MM.1S (cell line): Measurements from ENCODE around the gene ERVK3-1.

Experiments used
- DNase-seq: peaks from one replicate; pipeline ENCODE4 v3.0.0-alpha.2; 2015
- H2AFZ ChIP-seq: fragments of 300-600 bp; sonication (generic); 2 replicates; pipeline ENCODE4 v1.6.0; 2016; ENCODE audit warnings: antibody characterized with exemption, low read length
- H3F3A ChIP-seq: fragments of 300-600 bp; sonication (generic); 2 replicates; pipeline ENCODE4 v1.6.1; 2016; ENCODE audit warnings: mild to moderate bottlenecking, antibody characterized with exemption, low read length, moderate library complexity, mixed read lengths; ENCODE audit not compliant: insufficient read depth
- H3K27ac ChIP-seq: fragments of 300-600 bp; sonication (generic); 2 replicates; pipeline ENCODE4 v1.5.1; 2016; ENCODE audit warnings: mild to moderate bottlenecking, low read length
- H3K27me3 ChIP-seq: fragments of 300-600 bp; sonication (generic); replicated peaks from 2 replicates; pipeline ENCODE4 v1.6.0; 2016; ENCODE audit warnings: low read length; ENCODE audit not compliant: insufficient read depth
- H3K36me3 ChIP-seq: fragments of 300-600 bp; sonication (generic); replicated peaks from 2 replicates; pipeline ENCODE4 v1.6.1; 2016; ENCODE audit warnings: mild to moderate bottlenecking, low read length, mixed read lengths; ENCODE audit not compliant: insufficient read depth
- H3K4me1 ChIP-seq: fragments of 300-600 bp; sonication (generic); 2 replicates; pipeline ENCODE4 v1.6.1; 2016; ENCODE audit warnings: low read length, mixed read lengths
- H3K4me2 ChIP-seq: fragments of 300-600 bp; sonication (generic); 2 replicates; pipeline ENCODE4 v1.6.0; 2016; ENCODE audit warnings: low read depth, low read length
- H3K4me3 ChIP-seq: fragments of 300-600 bp; sonication (generic); 2 replicates; pipeline ENCODE4 v1.5.1; 2016; ENCODE audit warnings: low read length, mixed read lengths
- H3K79me2 ChIP-seq: fragments of 300-600 bp; sonication (generic); 2 replicates; pipeline ENCODE4 v1.6.1; 2016; ENCODE audit warnings: mixed run types, low read length, mixed read lengths
- H3K9ac ChIP-seq: fragments of 300-600 bp; sonication (generic); 2 replicates; pipeline ENCODE4 v1.6.1; 2016; ENCODE audit warnings: low read length, mixed read lengths
- H3K9me2 ChIP-seq: fragments of 300-600 bp; sonication (generic); replicated peaks from 2 replicates; pipeline ENCODE4 v1.6.1; 2016; ENCODE audit warnings: mild to moderate bottlenecking, low read length, mixed read lengths; ENCODE audit not compliant: insufficient read depth
- H3K9me3 ChIP-seq: fragments of 300-600 bp; sonication (generic); replicated peaks from 2 replicates; pipeline ENCODE4 v1.6.1; 2016; ENCODE audit warnings: mild to moderate bottlenecking, low read length, mixed read lengths; ENCODE audit not compliant: insufficient read depth
- H4K20me1 ChIP-seq: fragments of 300-600 bp; sonication (generic); 2 replicates; pipeline ENCODE4 v1.6.1; 2016; ENCODE audit warnings: mild to moderate bottlenecking, low read length, moderate library complexity, mixed read lengths; ENCODE audit not compliant: insufficient read depth
- EZH2 ChIP-seq: fragments of 300-600 bp; sonication (generic); optimal IDR thresholded peaks from 2 replicates; pipeline ENCODE3; 2017; ENCODE audit warnings: low read depth, mild to moderate bottlenecking, antibody characterized with exemption, low read length, mixed read lengths
- EZH2phosphoT487 ChIP-seq: fragments of 300-600 bp; sonication (generic); IDR thresholded peaks from 2 replicates; pipeline ENCODE4 v1.6.1; 2018; ENCODE audit warnings: antibody characterized with exemption, low read length
- TF ChIP-seq, protein P1 (sequence below): fragments of 300-600 bp; sonication (generic); IDR thresholded peaks from 2 replicates; pipeline ENCODE4 v1.5.1; 2016; ENCODE audit warnings: antibody characterized with exemption, low read length, mixed read lengths

ERVK3-1 gene

GRCh38 chr19:58304255-58304654 lies 922 bp upstream of the ERVK3-1 start:
- Histone ChIP-seq H4K20me1 (no peaks in the 10 kb centered on the region), H3K9ac (no peak overlapping the region), H3K27me3 (no peaks in the 10 kb centered on the region), H3K9me2 (no peaks in the 10 kb centered on the region), H3K9me3 (no peaks in the 10 kb centered on the region), H3K36me3 (peaks cover 16% of the 10 kb centered on the region; the same call in 1 of the 2 replicates), H3K4me3 (no peak overlapping the region), H3K4me1 (no peaks in the 10 kb centered on the region), H3K27ac (no peak overlapping the region), H2AFZ (peak overlapping the region; percentile 89; the same call in 1 of the 2 replicates), H3K79me2 (peaks cover 23% of the 10 kb centered on the region), H3F3A (no peaks in the 10 kb centered on the region), H3K4me2 (no peak overlapping the region)
- no peak for DNase-seq
- no peak for TF ChIP-seq EZH2phosphoT487
- TF ChIP-seq, protein P1, sequence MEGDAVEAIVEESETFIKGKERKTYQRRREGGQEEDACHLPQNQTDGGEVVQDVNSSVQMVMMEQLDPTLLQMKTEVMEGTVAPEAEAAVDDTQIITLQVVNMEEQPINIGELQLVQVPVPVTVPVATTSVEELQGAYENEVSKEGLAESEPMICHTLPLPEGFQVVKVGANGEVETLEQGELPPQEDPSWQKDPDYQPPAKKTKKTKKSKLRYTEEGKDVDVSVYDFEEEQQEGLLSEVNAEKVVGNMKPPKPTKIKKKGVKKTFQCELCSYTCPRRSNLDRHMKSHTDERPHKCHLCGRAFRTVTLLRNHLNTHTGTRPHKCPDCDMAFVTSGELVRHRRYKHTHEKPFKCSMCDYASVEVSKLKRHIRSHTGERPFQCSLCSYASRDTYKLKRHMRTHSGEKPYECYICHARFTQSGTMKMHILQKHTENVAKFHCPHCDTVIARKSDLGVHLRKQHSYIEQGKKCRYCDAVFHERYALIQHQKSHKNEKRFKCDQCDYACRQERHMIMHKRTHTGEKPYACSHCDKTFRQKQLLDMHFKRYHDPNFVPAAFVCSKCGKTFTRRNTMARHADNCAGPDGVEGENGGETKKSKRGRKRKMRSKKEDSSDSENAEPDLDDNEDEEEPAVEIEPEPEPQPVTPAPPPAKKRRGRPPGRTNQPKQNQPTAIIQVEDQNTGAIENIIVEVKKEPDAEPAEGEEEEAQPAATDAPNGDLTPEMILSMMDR, result no peak

DNA sequence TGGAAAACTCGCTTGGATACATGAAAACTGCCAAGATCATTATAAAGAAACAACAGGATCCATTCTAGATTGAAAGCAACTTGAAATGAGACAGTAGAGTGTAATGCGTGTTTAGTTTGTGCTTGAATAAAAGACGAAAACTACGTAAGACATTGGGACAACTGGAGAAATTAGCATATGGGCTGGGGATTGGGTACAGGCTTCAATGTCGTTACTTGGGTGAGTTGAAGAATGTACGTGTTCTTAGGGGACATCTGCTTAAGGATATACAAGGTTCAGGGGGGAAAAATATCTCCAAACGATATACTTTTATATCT lies 471 bp upstream of the ERVK3-1 start:
- Histone ChIP-seq H3K9ac (no peak overlapping the region), H3K4me3 (peak overlapping the region; percentile 78), H3K4me2 (peak overlapping the region; percentile 58), H3K27me3 (no peaks in the 10 kb centered on the region), H3K9me2 (no peaks in the 10 kb centered on the region), H4K20me1 (no peaks in the 10 kb centered on the region), H3K4me1 (no peaks in the 10 kb centered on the region), H3K9me3 (no peaks in the 10 kb centered on the region), H3K27ac (no peak overlapping the region), H3F3A (no peaks in the 10 kb centered on the region), H3K36me3 (peaks cover 16% of the 10 kb centered on the region; the same call in 1 of the 2 replicates), H3K79me2 (peaks cover 23% of the 10 kb centered on the region), H2AFZ (peak overlapping the region; percentile 89)
- TF ChIP-seq EZH2 (no peak), EZH2phosphoT487 (no peak)
- TF ChIP-seq, protein P1, result no peak
- no peak for DNase-seq

GRCh38 chr19:58305932-58306323 lies 751 bp downstream of the ERVK3-1 start:
- Histone ChIP-seq H3K36me3 (peaks cover 16% of the 10 kb centered on the region; the same call in 1 of the 2 replicates), H3K9me2 (no peaks in the 10 kb centered on the region), H3K4me3 (peak overlapping the region; percentile 78), H3K9me3 (no peaks in the 10 kb centered on the region), H3K27ac (peak overlapping the region; percentile 45; the same call in 1 of the 2 replicates), H3F3A (no peaks in the 10 kb centered on the region), H3K4me2 (peak overlapping the region; percentile 78), H3K27me3 (no peaks in the 10 kb centered on the region), H4K20me1 (no peaks in the 10 kb centered on the region), H3K9ac (peak overlapping the region; percentile 62), H3K4me1 (no peaks in the 10 kb centered on the region), H2AFZ (peak overlapping the region; percentile 50; the same call in 1 of the 2 replicates), H3K79me2 (peaks cover 27% of the 10 kb centered on the region)
- TF ChIP-seq EZH2phosphoT487 (no peak), EZH2 (no peak)
- TF ChIP-seq, protein P1, result no peak
- peak; percentile 39 for DNase-seq
